K562 (cell line): ENCODE data around the gene FAM180B. TPM values are rescaled to one million over a fixed set of nuclear protein-coding genes. Genes with fewer than 3 reads are reported as not detected.

Experiments
- ATAC-seq: fragments of 200-7000 bp; cut with Tn5 transposase; 3 replicates; pipeline ENCODE4 v1.9.1; 2020; ENCODE audit warnings: moderate library complexity
- BruUV-seq: library from RNA; stranded (reverse); fragments of 400-500 nt; replicated peaks from 2 replicates; lab custom pipeline; 2021; lab: Mats Ljungman, UMichigan
- CTCF ChIA-PET: fragments of 300-600 bp; formaldehyde crosslinking; extraction: SDS; loops from one replicate; lab custom pipeline; 2021; ENCODE audit warnings: low intra/inter-chr PET ratio; lab: Yijun Ruan, JAX
- POLR2A ChIA-PET: fragments of 300-600, 350-650 bp; sonication (Branson Sonifier 250); formaldehyde crosslinking; extraction: SDS; loops from one replicate; lab custom pipeline; 2021; ENCODE audit warnings: antibody characterized with exemption, inconsistent platforms; lab: Yijun Ruan, JAX
- DNase-seq, 4 experiments: peaks; one replicate each; pipeline versions ENCODE4 v3.0.0 to v3.0.0-alpha.2; 2011 to 2018; ENCODE audit warnings: low spot score in 3 of 4, mixed read lengths in 3 of 4; ENCODE audit errors: extremely low read depth in 1 of 4
- FAIRE-seq: peaks from 2 replicates; lab custom pipeline; 2011; peaks lifted over from hg19 to GRCh38; lab: Jason Lieb, UNC
- H2AFZ ChIP-seq: 2 replicates; pipeline ENCODE4 v1.6.0; 2011; ENCODE audit warnings: low read depth, low read length, control low read depth, inconsistent platforms
- H3K27ac ChIP-seq: fragments of 200-600 bp; 3 replicates; pipeline ENCODE4 v1.8.0; 2011; ENCODE audit warnings: low read depth, mild to moderate bottlenecking, control low read depth, inconsistent platforms, low read length, moderate library complexity, mixed read lengths; ENCODE audit errors: extremely low read depth
- H3K27me3 ChIP-seq, 2 experiments: fragments of 300-600 bp in 1 of 2; 2 replicates in 1 of 2; 3 replicates in 1 of 2; pipeline versions ENCODE4 v1.6.0 to v1.8.0; 2011; ENCODE audit warnings: inconsistent platforms in 2 of 2, low read length in 2 of 2, mild to moderate bottlenecking in 1 of 2, mixed read lengths in 1 of 2, moderate library complexity in 1 of 2; ENCODE audit not compliant: control insufficient read depth in 2 of 2, insufficient read depth in 2 of 2
- H3K36me3 ChIP-seq: fragments of 300-600 bp; 3 replicates; pipeline ENCODE4 v1.8.0; 2011; ENCODE audit warnings: mild to moderate bottlenecking, low read length, inconsistent platforms; ENCODE audit not compliant: control insufficient read depth, insufficient read depth
- H3K4me1 ChIP-seq, 2 experiments: fragments of 200-600 bp in 1 of 2; replicated peaks in 1 of 2; 2 replicates in 1 of 2; 3 replicates in 1 of 2; pipeline versions ENCODE4 v1.5.1 to v1.8.0; 2011; ENCODE audit warnings: inconsistent platforms in 2 of 2, low read length in 2 of 2, mild to moderate bottlenecking in 1 of 2, mixed read lengths in 1 of 2, moderate library complexity in 1 of 2; ENCODE audit not compliant: control insufficient read depth in 2 of 2, insufficient read depth in 2 of 2
- H3K4me2 ChIP-seq: 2 replicates; pipeline ENCODE4 v1.6.1; 2011; ENCODE audit warnings: low read length, control low read depth, inconsistent platforms, mixed read lengths; ENCODE audit not compliant: insufficient read depth
- H3K4me3 ChIP-seq: fragments of 200-600 bp; sonication (generic), shearing (Covaris generic); 2 replicates; pipeline ENCODE4 v1.5.1; 2016; ENCODE audit warnings: control low read depth, inconsistent platforms
- H3K79me2 ChIP-seq: fragments of 200-600 bp; 3 replicates; pipeline ENCODE4 v1.8.0; 2011; ENCODE audit warnings: low read length, inconsistent platforms; ENCODE audit not compliant: control insufficient read depth, insufficient read depth
- H3K9ac ChIP-seq, 2 experiments: 2 replicates each; pipeline versions ENCODE4 v1.6.0 to v1.6.1; 2011; ENCODE audit warnings: low read depth in 2 of 2, low read length in 2 of 2, control low read depth in 1 of 2, inconsistent platforms in 1 of 2, mild to moderate bottlenecking in 1 of 2, mixed read lengths in 1 of 2; ENCODE audit not compliant: insufficient read depth in 1 of 2
- H3K9me1 ChIP-seq: one replicate; pipeline ENCODE4 v1.6.0; 2011; ENCODE audit warnings: inconsistent platforms, mild to moderate bottlenecking, low read length, moderate library complexity; ENCODE audit not compliant: control insufficient read depth, insufficient read depth
- H3K9me3 ChIP-seq: replicated peaks from 2 replicates; pipeline ENCODE4 v1.5.1; 2011; ENCODE audit warnings: low read depth, low read length, inconsistent platforms; ENCODE audit not compliant: control insufficient read depth, insufficient read depth
- H4K20me1 ChIP-seq: replicated peaks from 2 replicates; pipeline ENCODE4 v1.6.1; 2011; ENCODE audit warnings: low read length, inconsistent platforms, mixed read lengths; ENCODE audit not compliant: control insufficient read depth, insufficient read depth
- ARID4B ChIP-seq: sonication (generic); formaldehyde crosslinking; IDR thresholded peaks from 2 replicates; pipeline ENCODE4 v1.8.0; 2022; ENCODE audit warnings: mild to moderate bottlenecking, missing genetic modification reagents
- ATF7 ChIP-seq: fragments of 450-650 bp; IDR thresholded peaks from 2 replicates; pipeline ENCODE4 v1.7.1; 2014; ENCODE audit warnings: mild to moderate bottlenecking, moderate library complexity
- ELF2 ChIP-seq: fragments of 250-450 bp; sonication (Bioruptor Pico); IDR thresholded peaks from 2 replicates; pipeline ENCODE4 v1.5.0; 2021; ENCODE audit warnings: mild to moderate bottlenecking
- GTF2F1 ChIP-seq: IDR thresholded peaks from 2 replicates; pipeline ENCODE4 v1.6.1; 2011; ENCODE audit warnings: low read depth, low read length, improper control_type of control experiment
- KLF6 ChIP-seq: fragments of 250-450 bp; sonication (Bioruptor Pico); IDR thresholded peaks from 2 replicates; pipeline ENCODE4 v1.4.0; 2020; ENCODE audit warnings: mild to moderate bottlenecking, moderate library complexity, borderline replicate concordance
- MECOM ChIP-seq: fragments of 250-450 bp; sonication (Bioruptor Pico); IDR thresholded peaks from 2 replicates; pipeline ENCODE4 v1.8.0; 2022; ENCODE audit warnings: inconsistent platforms
- MEF2D ChIP-seq: conservative IDR thresholded peaks from 2 replicates; pipeline ENCODE4 v1.6.1; 2016; ENCODE audit warnings: low read depth, missing genetic modification characterization, missing compliant biosample characterization
- SAFB2 ChIP-seq: fragments of 200-400 bp; formaldehyde crosslinking; IDR thresholded peaks from 2 replicates; pipeline ENCODE4 v1.6.1; 2018; ENCODE audit warnings: borderline replicate concordance, low read length, low read depth, moderate library complexity; ENCODE audit not compliant: severe bottlenecking
- XRCC3 ChIP-seq: fragments of 450-650 bp; IDR thresholded peaks from 2 replicates; pipeline ENCODE4 v1.6.1; 2017; ENCODE audit warnings: mild to moderate bottlenecking, moderate library complexity
- ZNF121 ChIP-seq: sonication (generic); formaldehyde crosslinking; conservative IDR thresholded peaks from 2 replicates; pipeline ENCODE4 v1.8.0; 2022; ENCODE audit warnings: missing genetic modification reagents
- ZNF280A ChIP-seq: fragments of 450-650 bp; IDR thresholded peaks from 2 replicates; pipeline ENCODE4 v1.6.1; 2018; ENCODE audit warnings: mild to moderate bottlenecking, low read depth; ENCODE audit not compliant: partially characterized antibody
- ZNF707 ChIP-seq: fragments of 250-450 bp; sonication (Bioruptor Pico); conservative IDR thresholded peaks from 2 replicates; pipeline ENCODE4 v1.8.0; 2022; ENCODE audit warnings: inconsistent platforms, mild to moderate bottlenecking, moderate library complexity
- ZSCAN29 ChIP-seq: fragments of 450-650 bp; IDR thresholded peaks from 2 replicates; pipeline ENCODE4 v1.6.1; 2017
- WGBS: fragments of 100-300 bp; shearing (Covaris generic); methylation state at CpG from one replicate; pipeline ENCODE4 v1.1.6; 2016; ENCODE audit warnings: low coverage, mixed read lengths; ENCODE audit not compliant: insufficient coverage; ENCODE audit errors: missing lambda C conversion rate; 5-methylcytosine and 5-hydroxymethylcytosine counted together
- in situ Hi-C: fragments of 300-500 bp; cut with MboI; formaldehyde crosslinking; loops from 4 replicates; pipeline ENCODE4 v1.15.0; 2018; ENCODE audit warnings: inconsistent platforms, mixed read lengths
- intact Hi-C: fragments of 100-400 bp; cut with micrococcal nuclease; formaldehyde crosslinking; loops from 2 replicates; pipeline ENCODE4 v1.14.2; 2022
- polyA plus RNA-seq, 8 experiments: library from polyadenylated mRNA; depleted of rRNA in 4 of 8; stranded (reverse) in 5 of 8; unstranded in 3 of 8; fragments of >200 nt; fragmentation: Nextera tagmentation in 2 of 8; fragmentation: Illumina TruSeq in 1 of 8; extraction: Ambion mirVana in 2 of 8; extraction: Trizol in 1 of 8; gene quantifications; 2 replicates each; pipeline versions ENCODE4 v1.2.1 to v1.2.3, GENCODE V29; 2011 to 2014; ENCODE audit warnings: inconsistent platforms in 1 of 8, missing spikeins in 1 of 8
- total RNA-seq, 7 experiments: library from RNA; depleted of rRNA in 6 of 7; stranded (reverse); fragments of >200 nt in 6 of 7; fragmentation: Illumina TruSeq in 2 of 7; extraction: Trizol in 2 of 7; gene quantifications; 2 replicates each; pipeline versions ENCODE4 v1.2.1 to v1.2.3, GENCODE V29; 2011 to 2021; ENCODE audit warnings: low replicate concordance in 1 of 7
- TF ChIP-seq, protein P1 (sequence below): IDR thresholded peaks from 3 replicates; pipeline ENCODE4 v1.6.1; 2011; ENCODE audit warnings: borderline replicate concordance, mild to moderate bottlenecking; ENCODE audit not compliant: insufficient read length, insufficient read depth
- TF ChIP-seq, protein P2 (sequence below): sonication (generic); formaldehyde crosslinking; IDR thresholded peaks from 2 replicates; pipeline ENCODE4 v1.8.1; 2023; ENCODE audit warnings: mild to moderate bottlenecking, missing genetic modification reagents

FAM180B gene
- total and polyA plus RNA-seq, 9 of the 15 experiments (the other 6 are each of a cell fraction or from before 2014, with no cell fraction given) = 0.05 to 0.14 TPM; not detected in 7

DNA sequence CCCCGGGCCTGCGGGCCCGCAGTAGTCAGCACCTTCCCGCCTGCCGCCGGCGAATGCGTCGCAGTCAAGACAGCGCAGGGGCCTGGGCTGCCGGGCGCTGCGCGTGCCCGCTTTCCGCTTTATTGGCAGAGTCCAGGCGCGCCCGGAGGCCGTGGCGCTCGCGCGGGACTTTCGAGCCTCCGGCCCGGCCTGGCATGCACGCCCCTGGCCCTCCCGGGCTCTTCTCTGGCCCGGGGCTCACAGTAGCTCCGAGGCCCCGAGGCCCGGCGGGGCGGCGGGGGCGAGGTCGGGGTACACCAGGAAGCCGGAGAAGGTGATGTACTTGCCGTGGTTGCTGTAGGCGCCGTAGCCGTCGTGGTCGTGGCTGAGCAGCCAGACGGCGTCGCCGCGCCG, 3.1 kb downstream of the FAM180B start:
- no peaks in the 10 kb centered on the region for H3K79me2 ChIP-seq
- no peak for ATAC-seq
- H2AFZ ChIP-seq = no peak overlapping the region
- H3K4me1 ChIP-seq = peaks cover 0 to 21% of the 10 kb centered on the region in 2 experiments; a peak in 2 of 5 replicates
- no TSS peak for BruUV-seq
- H3K4me3 ChIP-seq = no peak overlapping the region
- H3K9me1 ChIP-seq = no peaks in the 10 kb centered on the region
- no peak overlapping the region for H3K27ac ChIP-seq
- in situ Hi-C loops (no loop called here), intact Hi-C loops (no loop called here)
- WGBS = 96% methylated on average over 20 of the region's 51 CpGs
- peaks cover 17 to 22% of the 10 kb centered on the region in 2 experiments for H3K27me3 ChIP-seq
- POLR2A ChIA-PET = no interaction called here
- H4K20me1 ChIP-seq = no peaks in the 10 kb centered on the region
- no peak overlapping the region for H3K9ac ChIP-seq
- FAIRE-seq = no peak
- H3K9me3 ChIP-seq = no peaks in the 10 kb centered on the region
- peaks cover 7% of the 10 kb centered on the region; the same call in 1 of the 3 replicates for H3K36me3 ChIP-seq
- CTCF ChIA-PET = no interaction called here
- DNase-seq = no peak
- H3K4me2 ChIP-seq = no peak overlapping the region
- TF ChIP-seq, protein P1, sequence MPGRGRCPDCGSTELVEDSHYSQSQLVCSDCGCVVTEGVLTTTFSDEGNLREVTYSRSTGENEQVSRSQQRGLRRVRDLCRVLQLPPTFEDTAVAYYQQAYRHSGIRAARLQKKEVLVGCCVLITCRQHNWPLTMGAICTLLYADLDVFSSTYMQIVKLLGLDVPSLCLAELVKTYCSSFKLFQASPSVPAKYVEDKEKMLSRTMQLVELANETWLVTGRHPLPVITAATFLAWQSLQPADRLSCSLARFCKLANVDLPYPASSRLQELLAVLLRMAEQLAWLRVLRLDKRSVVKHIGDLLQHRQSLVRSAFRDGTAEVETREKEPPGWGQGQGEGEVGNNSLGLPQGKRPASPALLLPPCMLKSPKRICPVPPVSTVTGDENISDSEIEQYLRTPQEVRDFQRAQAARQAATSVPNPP = no peak
- TF ChIP-seq ATF7 (no peak), ARID4B (CRISPR knock-in tag) (no peak), ZNF707 (CRISPR knock-in tag) (no peak), SAFB2 (no peak), ELF2 (CRISPR knock-in tag) (no peak), MEF2D (tag) (no peak), XRCC3 (no peak), GTF2F1 (no peak), ZNF121 (CRISPR knock-in tag) (no peak), KLF6 (CRISPR knock-in tag) (no peak), MECOM (CRISPR knock-in tag) (no peak), ZNF280A (no peak), ZSCAN29 (no peak)
- TF ChIP-seq, protein P2, sequence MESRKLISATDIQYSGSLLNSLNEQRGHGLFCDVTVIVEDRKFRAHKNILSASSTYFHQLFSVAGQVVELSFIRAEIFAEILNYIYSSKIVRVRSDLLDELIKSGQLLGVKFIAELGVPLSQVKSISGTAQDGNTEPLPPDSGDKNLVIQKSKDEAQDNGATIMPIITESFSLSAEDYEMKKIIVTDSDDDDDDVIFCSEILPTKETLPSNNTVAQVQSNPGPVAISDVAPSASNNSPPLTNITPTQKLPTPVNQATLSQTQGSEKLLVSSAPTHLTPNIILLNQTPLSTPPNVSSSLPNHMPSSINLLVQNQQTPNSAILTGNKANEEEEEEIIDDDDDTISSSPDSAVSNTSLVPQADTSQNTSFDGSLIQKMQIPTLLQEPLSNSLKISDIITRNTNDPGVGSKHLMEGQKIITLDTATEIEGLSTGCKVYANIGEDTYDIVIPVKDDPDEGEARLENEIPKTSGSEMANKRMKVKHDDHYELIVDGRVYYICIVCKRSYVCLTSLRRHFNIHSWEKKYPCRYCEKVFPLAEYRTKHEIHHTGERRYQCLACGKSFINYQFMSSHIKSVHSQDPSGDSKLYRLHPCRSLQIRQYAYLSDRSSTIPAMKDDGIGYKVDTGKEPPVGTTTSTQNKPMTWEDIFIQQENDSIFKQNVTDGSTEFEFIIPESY = no peak; the same call in 1 of the 2 replicates
